Measurements from ENCODE around the gene PRR18. TPM values are rescaled to one million over a fixed set of nuclear protein-coding genes. Genes with fewer than 3 reads are reported as not detected.

Gene PRR18
- total and polyA plus RNA-seq, 2 of the 13 experiments (the other 11 are each of a cell fraction or from before 2014, with no cell fraction given): 0.04 TPM

DNA sequence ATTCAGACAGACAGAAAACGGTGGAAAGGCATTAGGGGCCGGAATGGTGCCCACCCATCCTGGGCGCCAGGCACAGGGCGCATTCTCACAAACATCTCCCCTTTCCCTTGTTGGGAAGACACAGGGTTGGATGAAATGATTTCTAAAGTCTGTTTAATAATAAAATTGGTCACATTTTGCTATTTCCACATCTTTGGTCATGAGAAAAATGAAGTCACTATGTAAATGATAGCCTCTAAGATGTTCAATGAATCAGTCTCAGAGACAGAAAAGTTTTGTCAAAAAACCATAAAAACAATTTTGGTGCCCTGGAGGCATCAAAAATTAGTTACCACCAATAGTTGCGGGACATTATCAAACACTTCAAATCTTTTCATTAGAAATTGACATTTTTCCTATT, 40.7 kb downstream of the PRR18 start (continued):
- no peak for TF ChIP-seq DZIP1 (CRISPR knock-in tag; IDR thresholded peaks at IDR 0.05)
- TF ChIP-seq, protein P1, sequence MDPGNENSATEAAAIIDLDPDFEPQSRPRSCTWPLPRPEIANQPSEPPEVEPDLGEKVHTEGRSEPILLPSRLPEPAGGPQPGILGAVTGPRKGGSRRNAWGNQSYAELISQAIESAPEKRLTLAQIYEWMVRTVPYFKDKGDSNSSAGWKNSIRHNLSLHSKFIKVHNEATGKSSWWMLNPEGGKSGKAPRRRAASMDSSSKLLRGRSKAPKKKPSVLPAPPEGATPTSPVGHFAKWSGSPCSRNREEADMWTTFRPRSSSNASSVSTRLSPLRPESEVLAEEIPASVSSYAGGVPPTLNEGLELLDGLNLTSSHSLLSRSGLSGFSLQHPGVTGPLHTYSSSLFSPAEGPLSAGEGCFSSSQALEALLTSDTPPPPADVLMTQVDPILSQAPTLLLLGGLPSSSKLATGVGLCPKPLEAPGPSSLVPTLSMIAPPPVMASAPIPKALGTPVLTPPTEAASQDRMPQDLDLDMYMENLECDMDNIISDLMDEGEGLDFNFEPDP (CRISPR knock-in tag; conservative IDR thresholded peaks at IDR 0.05): no peak
- TF ChIP-seq TEAD2 (CRISPR knock-in tag; IDR thresholded peaks at IDR 0.05): no peak
- TF ChIP-seq THAP11 (CRISPR knock-in tag; IDR thresholded peaks at IDR 0.05): no peak
- TF ChIP-seq SMARCE1 (IDR thresholded peaks at IDR 0.05; ENCODE audit: borderline replicate concordance): no peak

GRCh38 chr6:166266336-166266735, 41.9 kb downstream of the PRR18 start:
- CTCF ChIA-PET (ENCODE audit: low intra/inter-chr PET ratio, low total read pairs): no interaction called here
- Histone ChIP-seq H3K9ac (ENCODE audit: insufficient read depth, low read depth, low read length) (no peak overlapping the region), H3K4me3 (replicated peaks in 1 of 3; ENCODE audit: insufficient read depth in 1 of 3, low read depth in 2 of 3, low read length in 3 of 3) (no peak overlapping the region), H3K79me2 (ENCODE audit: insufficient read depth, low read length) (no peaks in the 10 kb centered on the region), H3K4me1 (ENCODE audit: insufficient read depth, low read length) (no peaks in the 10 kb centered on the region), H3K9me3 (ENCODE audit: low read length) (no peaks in the 10 kb centered on the region), H2AFZ (ENCODE audit: low read length) (no peak overlapping the region), H3K36me3 (replicated peaks in 1 of 2; ENCODE audit: control insufficient read depth in 1 of 2, insufficient read depth in 2 of 2, low read length in 2 of 2) (no peaks in the 10 kb centered on the region), H4K20me1 (ENCODE audit: insufficient read depth, low read length) (no peaks in the 10 kb centered on the region), H3K27me3 (ENCODE audit: control insufficient read depth in 1 of 2, insufficient read depth in 2 of 2, low read length in 2 of 2) (peaks cover 4 to 64% of the 10 kb centered on the region in 2 experiments; a peak in 4 of 5 replicates), H3K4me2 (ENCODE audit: low read depth, low read length) (no peak overlapping the region), H3K27ac (ENCODE audit: extremely low read length, insufficient read depth, low read length) (no peak overlapping the region)
- ATAC-seq (no peak), DNase-seq (ENCODE audit: low spot score) (no peak), FAIRE-seq (no peak)
- POLR2A ChIA-PET: no interaction called here
- in situ Hi-C loops (cut with HindIII; ENCODE audit: extremely low pct_ligation_motif_present, low pct_unique_long_range_greater_than_20kb) (no loop called here), intact Hi-C loops (cut with micrococcal nuclease; ENCODE audit: unreplicated experiment) (no loop called here)
- WGBS (ENCODE audit: low lambda C conversion rate): 26% methylated on average over 3 of the region's 3 CpGs
- BruUV-seq (replicated peaks): no TSS peak
- no peak for TF ChIP-seq ZNF740 (CRISPR knock-in tag; IDR thresholded peaks at IDR 0.05)
- no peak for TF ChIP-seq HNF1A (IDR thresholded peaks at IDR 0.05; ENCODE audit: low read depth)
- TF ChIP-seq HNF1A (CRISPR knock-in tag; IDR thresholded peaks at IDR 0.05; ENCODE audit: borderline replicate concordance): no peak
- no peak for TF ChIP-seq ZNF441 (CRISPR knock-in tag; IDR thresholded peaks at IDR 0.05; ENCODE audit: borderline replicate concordance)
- TF ChIP-seq PRDM15 (CRISPR knock-in tag; IDR thresholded peaks at IDR 0.05): no peak
- no peak for TF ChIP-seq DNMT3B (CRISPR knock-in tag; conservative IDR thresholded peaks at IDR 0.05)

All from HepG2 (cell line).